Measurements from ENCODE around the gene KCNIP4. TPM values are rescaled to one million over a fixed set of nuclear protein-coding genes. Genes with fewer than 3 reads are reported as not detected.
A peak's percentile ranks its signal among the peaks of the same experiment; 100 is the strongest.

KCNIP4 gene
- total RNA-seq, 1 experiment from 2014 or later = 0.91 TPM

DNA sequence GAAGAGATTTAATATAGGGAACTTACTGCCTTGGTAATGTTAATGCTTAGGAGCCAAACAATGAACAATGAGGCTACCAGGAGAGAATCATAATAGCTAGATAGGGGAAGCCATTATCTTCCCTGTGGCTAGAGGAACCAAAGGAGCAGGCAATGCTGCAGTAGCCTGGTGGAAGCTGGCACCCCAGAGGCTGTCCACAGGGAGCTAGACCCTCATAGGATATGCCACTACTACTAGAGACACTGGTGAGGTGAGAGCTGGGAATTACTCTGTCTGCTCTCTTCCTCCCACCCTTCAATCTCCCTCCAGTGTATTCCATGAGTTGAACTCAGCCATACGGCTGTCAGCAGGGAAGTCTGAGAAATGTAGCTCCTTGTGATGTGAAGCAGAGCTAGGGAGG is 601.4 kb downstream of the KCNIP4 start:
- TF ChIP-seq CTCF (IDR thresholded peaks at IDR 0.05; ENCODE audit: unreplicated experiment) = no peak
- ChIA-PET POLR2A (interaction anchor here (1.0 to 1.2 kb wide), 2 partner anchors 14 to 15 kb away, joined by 3 read pairs; no protein-coding TSS in a partner anchor), CTCF (interaction anchor here (0.6 to 2.4 kb wide), 4 partner anchors 11 to 154 kb away, joined by 3 to 7 read pairs (median 3); no protein-coding TSS in a partner anchor)
- DNase-seq (ENCODE audit: unreplicated experiment) = no peak
- Mint-ChIP-seq H3K4me1 (ENCODE audit: insufficient read depth, unreplicated experiment) (no peaks in the 10 kb centered on the region), H3K27ac (ENCODE audit: low read depth, unreplicated experiment) (no peak overlapping the region), H3K27me3 (ENCODE audit: insufficient read depth, unreplicated experiment) (no peaks in the 10 kb centered on the region), H3K36me3 (ENCODE audit: insufficient read depth, unreplicated experiment) (no peaks in the 10 kb centered on the region), H3K9me3 (ENCODE audit: unreplicated experiment) (peaks cover 7% of the 10 kb centered on the region), H3K4me3 (ENCODE audit: unreplicated experiment) (no peak overlapping the region)
- intact Hi-C loops (cut with micrococcal nuclease) = no loop called here
- BruUV-seq (replicated peaks) = no TSS peak

DNA sequence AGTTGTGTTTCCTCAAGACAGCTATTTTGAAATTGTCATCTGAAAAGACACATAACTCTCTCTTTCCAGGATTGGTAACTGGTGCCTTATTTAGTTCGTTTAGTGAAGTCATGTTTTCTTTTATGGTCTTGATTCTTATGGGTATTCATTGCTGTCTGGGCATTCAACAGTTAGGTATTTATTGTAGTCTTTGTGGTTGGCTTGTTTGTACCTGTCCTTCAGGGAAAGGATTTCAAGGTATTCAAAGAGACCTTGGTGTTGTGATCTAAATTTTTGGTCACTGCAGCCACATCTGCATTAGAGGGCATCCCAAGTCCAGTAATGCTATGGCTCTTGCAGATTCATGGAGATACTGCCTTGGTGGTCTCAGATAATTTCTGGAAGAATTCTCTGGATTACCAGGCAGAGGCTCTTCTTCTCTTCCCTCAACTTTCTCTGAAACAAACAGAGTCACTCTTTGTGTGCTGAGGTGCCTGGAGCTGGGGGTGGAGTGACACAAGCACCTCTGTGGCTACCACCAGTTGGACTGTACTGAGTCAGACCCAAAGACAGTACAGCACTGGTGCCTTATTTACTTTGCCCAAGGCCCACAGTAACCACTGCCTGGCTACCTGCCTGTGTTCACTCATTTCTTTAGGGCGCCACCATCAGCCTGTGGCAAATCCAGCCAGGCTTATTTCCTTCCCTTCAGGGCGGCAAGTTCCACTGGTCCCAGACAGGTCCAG is 620.4 kb downstream of the KCNIP4 start:
- Mint-ChIP-seq H3K4me1 (ENCODE audit: insufficient read depth, unreplicated experiment) (no peaks in the 10 kb centered on the region), H3K27ac (ENCODE audit: low read depth, unreplicated experiment) (no peak overlapping the region), H3K9me3 (ENCODE audit: unreplicated experiment) (peaks cover 16% of the 10 kb centered on the region), H3K27me3 (ENCODE audit: insufficient read depth, unreplicated experiment) (no peaks in the 10 kb centered on the region), H3K4me3 (ENCODE audit: unreplicated experiment) (no peak overlapping the region), H3K36me3 (ENCODE audit: insufficient read depth, unreplicated experiment) (no peaks in the 10 kb centered on the region)
- BruUV-seq (replicated peaks) = no TSS peak
- CTCF ChIA-PET = interaction anchor here (0.7 kb wide), 1 partner anchor 127 kb away, joined by 3 read pairs; no protein-coding TSS in a partner anchor
- intact Hi-C loops (cut with micrococcal nuclease) = no loop called here
- POLR2A ChIA-PET = no interaction called here
- DNase-seq (ENCODE audit: unreplicated experiment) = no peak
- TF ChIP-seq CTCF (IDR thresholded peaks at IDR 0.05; ENCODE audit: unreplicated experiment) = no peak

- BruUV-seq (replicated peaks) = no TSS peak
- peaks cover 8% of the 10 kb centered on the region for H3K9me3 Mint-ChIP-seq (ENCODE audit: unreplicated experiment)
- H3K36me3 Mint-ChIP-seq (ENCODE audit: insufficient read depth, unreplicated experiment) = no peaks in the 10 kb centered on the region
- no peak overlapping the region for H3K27ac Mint-ChIP-seq (ENCODE audit: low read depth, unreplicated experiment)
- H3K4me1 Mint-ChIP-seq (ENCODE audit: insufficient read depth, unreplicated experiment) = peaks cover 5% of the 10 kb centered on the region
- H3K4me3 Mint-ChIP-seq (ENCODE audit: unreplicated experiment) = no peak overlapping the region
- no peak for DNase-seq (ENCODE audit: unreplicated experiment)
- intact Hi-C loops (cut with micrococcal nuclease) = no loop called here
- ChIA-PET CTCF (interaction anchor here (0.6 kb wide), 1 partner anchor 1110 kb away, joined by 4 read pairs; no protein-coding TSS in a partner anchor), POLR2A (no interaction called here)
- H3K27me3 Mint-ChIP-seq (ENCODE audit: insufficient read depth, unreplicated experiment) = no peaks in the 10 kb centered on the region
- no peak for TF ChIP-seq CTCF (IDR thresholded peaks at IDR 0.05; ENCODE audit: unreplicated experiment)
Measured at GRCh38 chr4:21320034-21320433, 628.5 kb downstream of the KCNIP4 start.

- no peak overlapping the region for H3K4me3 Mint-ChIP-seq (ENCODE audit: unreplicated experiment)
- no peak overlapping the region for H3K27ac Mint-ChIP-seq (ENCODE audit: low read depth, unreplicated experiment)
- DNase-seq (ENCODE audit: unreplicated experiment) = peak; percentile 3
- ChIA-PET CTCF (interaction anchor here (1.0 kb wide), 1 partner anchor 151 kb away, joined by 4 read pairs; no protein-coding TSS in a partner anchor), POLR2A (no interaction called here)
- no peaks in the 10 kb centered on the region for H3K36me3 Mint-ChIP-seq (ENCODE audit: insufficient read depth, unreplicated experiment)
- no peaks in the 10 kb centered on the region for H3K9me3 Mint-ChIP-seq (ENCODE audit: unreplicated experiment)
- no peak for TF ChIP-seq CTCF (IDR thresholded peaks at IDR 0.05; ENCODE audit: unreplicated experiment)
- BruUV-seq (replicated peaks) = no TSS peak
- H3K4me1 Mint-ChIP-seq (ENCODE audit: insufficient read depth, unreplicated experiment) = peaks cover 7% of the 10 kb centered on the region
- intact Hi-C loops (cut with micrococcal nuclease) = no loop called here
- H3K27me3 Mint-ChIP-seq (ENCODE audit: insufficient read depth, unreplicated experiment) = peaks cover 31% of the 10 kb centered on the region
Measured at GRCh38 chr4:21307709-21308108, 640.9 kb downstream of the KCNIP4 start.
